Measurements from ENCODE around the gene RPS27.
"Not testable (repeated sequence)": the region's sequence is repeated elsewhere in the genome, so short reads cannot be mapped to it uniquely, and the experiment has no call there.

- not testable (repeated sequence) for TF ChIP-seq CTCF (IDR thresholded peaks at IDR 0.05 in 2 of 3, conservative IDR thresholded peaks at IDR 0.05 in 1 of 3; ENCODE audit: control insufficient read depth in 2 of 3, extremely low read depth in 1 of 3, insufficient read depth in 1 of 3, low read depth in 3 of 3, low read length in 3 of 3); MAX (IDR thresholded peaks at IDR 0.05; ENCODE audit: low read depth, low read length); BHLHE40 (IDR thresholded peaks at IDR 0.05; ENCODE audit: borderline replicate concordance in 1 of 2, low read depth in 2 of 2, low read length in 1 of 2)
Observed at GRCh38 chr1:153981735-153982134, 8.8 kb upstream of the RPS27 start.
